ENCODE measurements around the gene TRPV2.
A peak's percentile ranks its signal among the peaks of the same experiment; 100 is the strongest.

TRPV2 gene

GRCh38 chr17:16406742-16407674 is 8.4 kb upstream of the TRPV2 start:
- no peak for DNase-seq (ENCODE audit: low read depth)

DNA sequence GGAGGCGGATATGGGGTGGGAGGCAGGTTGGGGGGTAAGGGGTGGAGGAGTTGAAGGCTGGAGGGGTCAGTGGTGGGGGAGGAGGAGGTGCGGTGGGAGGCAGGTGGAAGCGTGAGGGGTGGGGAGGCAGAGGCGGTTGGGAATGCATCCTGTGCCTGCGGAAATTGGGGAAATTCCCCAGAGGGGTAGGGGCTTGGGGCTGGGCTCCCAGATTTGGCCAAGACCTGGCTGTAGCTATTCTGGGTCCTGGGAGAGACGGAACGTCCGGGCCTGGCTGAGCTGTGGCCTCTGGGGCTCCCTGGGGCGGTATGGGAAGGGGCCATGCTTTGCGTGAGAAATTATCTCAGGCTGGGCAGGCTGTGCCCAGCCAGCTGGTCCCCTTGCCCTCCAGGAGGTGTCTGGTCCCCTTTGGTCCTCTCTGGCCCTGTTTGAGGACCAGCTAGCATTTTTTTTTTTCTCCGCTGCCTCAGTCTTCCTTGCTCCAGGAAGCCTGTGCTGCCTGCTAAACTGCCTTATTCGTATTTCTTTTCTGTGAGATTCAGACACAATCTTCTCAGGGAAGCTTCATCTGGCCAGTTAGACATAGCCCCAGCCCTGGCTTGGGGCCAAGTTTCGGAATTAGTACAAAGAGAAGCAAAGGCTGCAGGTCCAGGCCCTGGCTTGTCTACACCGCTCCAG is 7.3 kb upstream of the TRPV2 start:
- no peak for DNase-seq (ENCODE audit: low read depth)

GRCh38 chr17:16417399-16417798 is 2.0 kb downstream of the TRPV2 start:
- no peak for DNase-seq (ENCODE audit: low read depth)

DNA sequence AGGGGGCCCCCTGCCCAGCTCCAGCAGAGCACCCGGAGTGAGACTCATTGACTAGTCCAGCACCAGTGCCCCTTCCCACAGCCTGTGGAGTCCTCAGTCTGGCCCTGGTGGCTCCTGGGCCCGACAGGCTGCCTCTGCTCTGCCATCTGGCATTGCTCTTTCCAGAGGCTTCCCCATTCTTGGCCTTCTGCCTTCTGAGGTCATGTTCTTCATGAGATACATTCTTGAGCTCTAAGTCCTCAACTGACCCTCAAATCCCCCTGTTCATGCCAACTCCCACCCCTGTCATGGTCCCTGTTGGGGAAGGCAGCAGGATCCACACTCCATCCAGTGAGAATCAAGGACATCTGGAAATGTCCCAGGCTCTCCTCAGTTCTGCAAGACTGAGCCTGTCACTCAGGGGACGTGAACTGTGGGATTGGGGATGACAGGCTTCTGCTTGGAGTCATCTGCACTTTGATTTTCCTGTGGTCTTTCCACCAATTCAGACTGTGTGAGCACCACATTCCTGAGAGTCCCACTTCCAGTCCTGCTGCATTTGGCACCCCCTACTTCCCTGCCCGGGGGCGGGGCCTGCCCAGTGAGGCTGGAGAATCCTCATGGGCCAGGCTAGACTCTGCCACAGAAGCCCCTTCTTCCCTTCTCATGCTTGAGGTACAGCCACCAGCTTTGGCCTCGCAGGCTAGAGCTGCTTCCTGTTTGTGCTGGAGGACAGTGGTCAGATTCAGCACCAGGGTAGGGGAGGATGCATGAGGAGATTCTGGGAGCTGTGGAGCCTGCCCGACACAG is 2.7 kb downstream of the TRPV2 start:
- DNase-seq (ENCODE audit: low read depth) = no peak

- no peak for DNase-seq (ENCODE audit: low read depth)
Measured at GRCh38 chr17:16418685-16419068, 3.3 kb downstream of the TRPV2 start.

- peak; percentile 60 for DNase-seq (ENCODE audit: low read depth)
Measured at GRCh38 chr17:16419074-16419928, 3.9 kb downstream of the TRPV2 start.

GRCh38 chr17:16419929-16420271 is 4.5 kb downstream of the TRPV2 start:
- no peak for DNase-seq (ENCODE audit: low read depth)

DNA sequence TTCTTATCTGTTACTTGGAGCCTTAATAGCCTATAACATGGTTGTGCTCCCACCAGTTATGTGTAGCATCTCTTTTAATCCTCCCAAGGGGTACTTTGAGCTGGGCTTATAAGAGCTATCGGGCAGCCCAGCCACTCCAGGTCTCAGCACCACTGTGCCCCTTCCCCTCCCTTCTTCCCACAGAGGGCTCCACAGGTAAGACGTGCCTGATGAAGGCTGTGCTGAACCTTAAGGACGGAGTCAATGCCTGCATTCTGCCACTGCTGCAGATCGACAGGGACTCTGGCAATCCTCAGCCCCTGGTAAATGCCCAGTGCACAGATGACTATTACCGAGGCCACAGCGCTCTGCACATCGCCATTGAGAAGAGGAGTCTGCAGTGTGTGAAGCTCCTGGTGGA is 7.0 kb downstream of the TRPV2 start:
- no peak for DNase-seq (ENCODE audit: low read depth)

- DNase-seq (ENCODE audit: low read depth) = no peak
Measured at GRCh38 chr17:16423226-16423872, 8.0 kb downstream of the TRPV2 start.

- DNase-seq (ENCODE audit: low read depth) = no peak
Measured at GRCh38 chr17:16425202-16425601, 9.8 kb downstream of the TRPV2 start.

DNA sequence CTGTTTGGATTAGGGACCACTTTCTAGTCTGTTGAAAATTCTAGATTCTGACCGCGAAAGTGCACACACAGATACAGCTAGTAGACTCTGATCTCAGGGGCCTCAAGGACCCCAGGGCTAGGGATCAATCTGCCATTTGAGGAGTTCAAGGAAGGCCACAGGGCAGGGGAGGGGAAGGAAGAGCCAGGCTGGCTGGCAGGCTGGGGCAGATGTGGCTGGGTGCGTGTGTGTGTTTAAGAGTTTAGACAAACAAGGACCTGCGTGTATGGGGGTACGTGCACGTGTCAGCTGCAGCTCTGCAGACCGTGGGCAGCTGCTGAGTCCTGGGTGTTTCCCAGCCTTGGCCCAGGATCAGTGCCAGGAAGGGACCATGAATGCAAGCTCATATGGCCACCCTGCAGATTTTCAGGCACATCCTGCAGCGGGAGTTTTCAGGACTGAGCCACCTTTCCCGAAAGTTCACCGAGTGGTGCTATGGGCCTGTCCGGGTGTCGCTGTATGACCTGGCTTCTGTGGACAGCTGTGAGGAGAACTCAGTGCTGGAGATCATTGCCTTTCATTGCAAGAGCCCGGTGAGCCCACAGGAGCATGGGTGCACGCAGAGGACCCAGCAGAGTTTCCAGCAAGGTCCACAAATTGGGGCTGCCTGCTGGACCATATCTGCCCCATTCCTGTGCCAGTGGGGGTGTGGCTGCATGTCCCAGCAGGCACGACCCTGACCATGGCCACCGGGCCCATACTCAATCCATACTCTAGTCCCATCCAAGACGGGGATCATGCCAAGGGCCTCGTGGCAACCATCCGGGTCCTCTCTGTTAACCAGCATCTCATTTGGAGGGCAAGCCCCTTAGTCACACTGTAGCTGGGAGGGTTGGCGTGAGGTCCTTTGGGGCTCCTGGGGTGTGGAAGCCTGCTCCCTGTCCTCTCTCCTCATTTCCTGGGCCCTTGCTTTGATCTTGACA is 10.6 kb downstream of the TRPV2 start:
- no peak for DNase-seq (ENCODE audit: low read depth)

DNA sequence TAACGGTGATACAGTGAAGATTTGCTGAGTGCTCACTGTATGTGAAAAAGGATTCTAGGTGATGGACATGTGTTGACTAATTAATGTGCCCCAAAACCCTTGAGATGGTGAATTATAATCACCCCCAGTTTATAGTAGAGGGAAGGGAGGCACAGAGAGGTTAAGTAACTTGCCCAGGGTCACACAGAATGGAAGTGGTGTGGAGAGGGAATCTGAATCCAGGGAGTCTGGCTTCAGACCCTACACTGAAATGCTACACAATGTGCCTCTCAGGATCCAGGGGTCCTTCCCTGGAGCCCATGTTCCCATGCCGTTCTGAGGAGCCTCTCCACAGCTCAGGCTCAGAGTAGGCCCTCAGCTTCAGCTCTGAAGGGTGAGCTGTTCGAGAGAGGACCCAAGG is 11.6 kb downstream of the TRPV2 start:
- no peak for DNase-seq (ENCODE audit: low read depth)

GRCh38 chr17:16428098-16428882 is 12.9 kb downstream of the TRPV2 start:
- DNase-seq (ENCODE audit: low read depth) = no peak

GRCh38 chr17:16429083-16429482 is 13.7 kb downstream of the TRPV2 start:
- no peak for DNase-seq (ENCODE audit: low read depth)

GRCh38 chr17:16430650-16431049 is 15.3 kb downstream of the TRPV2 start:
- DNase-seq (ENCODE audit: low read depth) = no peak

GRCh38 chr17:16432017-16432416 is 16.6 kb downstream of the TRPV2 start:
- no peak for DNase-seq (ENCODE audit: low read depth)

- no peak for DNase-seq (ENCODE audit: low read depth)
Measured at GRCh38 chr17:16433514-16433913, 18.1 kb downstream of the TRPV2 start.

DNA sequence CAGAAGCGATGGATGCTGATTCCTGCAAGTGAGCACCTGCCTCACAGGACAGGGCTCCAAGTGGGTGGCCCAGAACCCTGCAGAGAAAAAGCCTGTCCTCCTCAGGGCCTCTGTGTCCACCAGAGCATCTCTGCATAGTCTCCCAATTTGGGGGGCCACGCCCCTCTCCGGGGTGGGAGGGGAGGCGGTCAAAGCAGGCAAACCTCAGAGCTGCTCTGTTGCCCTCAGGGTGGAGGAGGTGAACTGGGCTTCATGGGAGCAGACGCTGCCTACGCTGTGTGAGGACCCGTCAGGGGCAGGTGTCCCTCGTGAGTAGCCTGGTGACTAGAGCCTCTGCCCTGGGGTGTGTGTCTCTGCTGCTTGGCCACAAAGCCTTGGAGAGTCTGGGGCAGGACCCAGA is 19.3 kb downstream of the TRPV2 start:
- no peak for DNase-seq (ENCODE audit: low read depth)

Data from activated T-cell treated with anti-CD3 and anti-CD28 coated beads for 48 hours (primary cell).